Chondrocyte (in vitro differentiated cells): ENCODE data around the gene FAF1. TPM values are rescaled to one million over a fixed set of nuclear protein-coding genes. Genes with fewer than 3 reads are reported as not detected.

Source experiments
- DNase-seq: peaks from one replicate; pipeline ENCODE4 v3.0.0; 2021; ENCODE audit warnings: mixed read lengths, low spot score
- H3K27ac Mint-ChIP-seq: one replicate; pipeline ENCODE4 v1.8.0; 2021; ENCODE audit warnings: mild to moderate bottlenecking, moderate library complexity, mixed read lengths; ENCODE audit not compliant: unreplicated experiment
- H3K27me3 Mint-ChIP-seq: 2 replicates; pipeline ENCODE4 v1.8.0; 2021; ENCODE audit warnings: low read depth, mixed read lengths
- H3K36me3 Mint-ChIP-seq: 2 replicates; pipeline ENCODE4 v1.8.0; 2021; ENCODE audit warnings: low read depth, mixed read lengths
- H3K4me1 Mint-ChIP-seq: 2 replicates; pipeline ENCODE4 v1.8.0; 2021; ENCODE audit warnings: low read depth, mild to moderate bottlenecking, mixed read lengths
- H3K4me3 Mint-ChIP-seq: one replicate; pipeline ENCODE4 v1.8.0; 2021; ENCODE audit warnings: mild to moderate bottlenecking, moderate library complexity, mixed read lengths; ENCODE audit not compliant: unreplicated experiment
- H3K9me3 Mint-ChIP-seq: 2 replicates; pipeline ENCODE4 v1.8.0; 2021; ENCODE audit warnings: low read depth, mixed read lengths
- CTCF ChIP-seq: fragments of 200-600 bp; sonication (generic); IDR thresholded peaks from 2 replicates; pipeline ENCODE4 v1.5.0; 2021; ENCODE audit warnings: antibody characterized with exemption, mild to moderate bottlenecking, moderate library complexity
- total RNA-seq: library from RNA; stranded (reverse); gene quantifications from 3 replicates; pipeline ENCODE4 v1.2.1, GENCODE V29; 2021

Gene FAF1
- total RNA-seq, 1 donor from 2014 or later = 38.7 TPM

- no peak overlapping the region for H3K4me3 Mint-ChIP-seq
- H3K27ac Mint-ChIP-seq = no peak overlapping the region
- H3K9me3 Mint-ChIP-seq = no peaks in the 10 kb centered on the region
- peaks cover 2% of the 10 kb centered on the region for H3K36me3 Mint-ChIP-seq
- DNase-seq = no peak
- TF ChIP-seq CTCF = no peak
- H3K27me3 Mint-ChIP-seq = no peaks in the 10 kb centered on the region
- H3K4me1 Mint-ChIP-seq = peaks cover 6% of the 10 kb centered on the region
These were observed 266.2 kb downstream of the FAF1 start for GRCh38 chr1:50693829-50694228.

GRCh38 chr1:50684185-50684584, 275.9 kb downstream of the FAF1 start:
- Mint-ChIP-seq H3K27me3 (no peaks in the 10 kb centered on the region), H3K27ac (no peak overlapping the region), H3K4me1 (no peaks in the 10 kb centered on the region), H3K9me3 (no peaks in the 10 kb centered on the region), H3K36me3 (no peaks in the 10 kb centered on the region), H3K4me3 (no peak overlapping the region)
- DNase-seq = no peak
- TF ChIP-seq CTCF = peak; percentile 29

GRCh38 chr1:50681931-50682330, 278.1 kb downstream of the FAF1 start:
- Mint-ChIP-seq H3K9me3 (no peaks in the 10 kb centered on the region), H3K4me1 (no peaks in the 10 kb centered on the region), H3K27ac (no peak overlapping the region), H3K4me3 (no peak overlapping the region), H3K36me3 (no peaks in the 10 kb centered on the region), H3K27me3 (no peaks in the 10 kb centered on the region)
- no peak for DNase-seq
- TF ChIP-seq CTCF = no peak

GRCh38 chr1:50667710-50668356, 292.2 kb downstream of the FAF1 start:
- no peaks in the 10 kb centered on the region for H3K27me3 Mint-ChIP-seq
- no peaks in the 10 kb centered on the region for H3K36me3 Mint-ChIP-seq
- no peaks in the 10 kb centered on the region for H3K9me3 Mint-ChIP-seq
- no peak overlapping the region for H3K4me3 Mint-ChIP-seq
- H3K4me1 Mint-ChIP-seq = peaks cover 26% of the 10 kb centered on the region
- TF ChIP-seq CTCF = no peak
- peak overlapping the region; percentile 49 for H3K27ac Mint-ChIP-seq
- no peak for DNase-seq

- no peak overlapping the region for H3K27ac Mint-ChIP-seq
- no peak for DNase-seq
- no peaks in the 10 kb centered on the region for H3K27me3 Mint-ChIP-seq
- TF ChIP-seq CTCF = peak; percentile 0
- H3K4me1 Mint-ChIP-seq = peaks cover 26% of the 10 kb centered on the region
- no peaks in the 10 kb centered on the region for H3K9me3 Mint-ChIP-seq
- no peaks in the 10 kb centered on the region for H3K36me3 Mint-ChIP-seq
- H3K4me3 Mint-ChIP-seq = no peak overlapping the region
These were observed 292.8 kb downstream of the FAF1 start for GRCh38 chr1:50667272-50667671.
